ENCODE data around the gene FMNL1. TPM values are rescaled to one million over a fixed set of nuclear protein-coding genes. Genes with fewer than 3 reads are reported as not detected.

FMNL1 gene
- total RNA-seq, 1 donor from 2014 or later: 19.4 TPM

Other genes with a start within 250 kb of the FMNL1 start
- gene DCAKD, start 170.3 kb upstream of the FMNL1 start, total RNA-seq: 76.4 TPM
- 125 TPM for gene NMT1, start 160.6 kb upstream of the FMNL1 start, total RNA-seq
- 153 TPM for gene PLCD3, start 89.4 kb upstream of the FMNL1 start, total RNA-seq
- gene ACBD4, start 86.2 kb upstream of the FMNL1 start, total RNA-seq: 26.4 TPM
- 47.0 TPM for gene HEXIM1, start 73.4 kb upstream of the FMNL1 start, total RNA-seq
- 8.0 TPM for gene HEXIM2, start 60.0 kb upstream of the FMNL1 start, total RNA-seq
- not detected for gene SPATA32, start 40.2 kb downstream of the FMNL1 start, total RNA-seq
- 18.7 TPM for gene MAP3K14, start 95.1 kb downstream of the FMNL1 start, total RNA-seq
- gene ARHGAP27, start 211.0 kb downstream of the FMNL1 start, total RNA-seq: 100 TPM